ENCODE results near the gene DNAH3.

- TF ChIP-seq POLR2A (IDR thresholded peaks at IDR 0.05; ENCODE audit: low read depth, low read length), result no peak
- TF ChIP-seq POLR2AphosphoS5 (IDR thresholded peaks at IDR 0.05; ENCODE audit: low read depth, low read length), result no peak
- TF ChIP-seq TAF1 (IDR thresholded peaks at IDR 0.05; ENCODE audit: borderline replicate concordance, low read depth, low read length), result no peak
Measured at GRCh38 chr16:21150375-21151001, at the start of gene DNAH3.
